GM18861 (cell line): ENCODE results near the gene VPS52.
A peak's percentile ranks its signal among the peaks of the same experiment; 100 is the strongest.

Experiments used
- ATAC-seq: cut with Tn5 transposase; IDR thresholded peaks from one replicate; pipeline ENCODE4 v1.9.1; 2021; ENCODE audit not compliant: unreplicated experiment

Gene VPS52, protein sequence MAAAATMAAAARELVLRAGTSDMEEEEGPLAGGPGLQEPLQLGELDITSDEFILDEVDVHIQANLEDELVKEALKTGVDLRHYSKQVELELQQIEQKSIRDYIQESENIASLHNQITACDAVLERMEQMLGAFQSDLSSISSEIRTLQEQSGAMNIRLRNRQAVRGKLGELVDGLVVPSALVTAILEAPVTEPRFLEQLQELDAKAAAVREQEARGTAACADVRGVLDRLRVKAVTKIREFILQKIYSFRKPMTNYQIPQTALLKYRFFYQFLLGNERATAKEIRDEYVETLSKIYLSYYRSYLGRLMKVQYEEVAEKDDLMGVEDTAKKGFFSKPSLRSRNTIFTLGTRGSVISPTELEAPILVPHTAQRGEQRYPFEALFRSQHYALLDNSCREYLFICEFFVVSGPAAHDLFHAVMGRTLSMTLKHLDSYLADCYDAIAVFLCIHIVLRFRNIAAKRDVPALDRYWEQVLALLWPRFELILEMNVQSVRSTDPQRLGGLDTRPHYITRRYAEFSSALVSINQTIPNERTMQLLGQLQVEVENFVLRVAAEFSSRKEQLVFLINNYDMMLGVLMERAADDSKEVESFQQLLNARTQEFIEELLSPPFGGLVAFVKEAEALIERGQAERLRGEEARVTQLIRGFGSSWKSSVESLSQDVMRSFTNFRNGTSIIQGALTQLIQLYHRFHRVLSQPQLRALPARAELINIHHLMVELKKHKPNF

DNA sequence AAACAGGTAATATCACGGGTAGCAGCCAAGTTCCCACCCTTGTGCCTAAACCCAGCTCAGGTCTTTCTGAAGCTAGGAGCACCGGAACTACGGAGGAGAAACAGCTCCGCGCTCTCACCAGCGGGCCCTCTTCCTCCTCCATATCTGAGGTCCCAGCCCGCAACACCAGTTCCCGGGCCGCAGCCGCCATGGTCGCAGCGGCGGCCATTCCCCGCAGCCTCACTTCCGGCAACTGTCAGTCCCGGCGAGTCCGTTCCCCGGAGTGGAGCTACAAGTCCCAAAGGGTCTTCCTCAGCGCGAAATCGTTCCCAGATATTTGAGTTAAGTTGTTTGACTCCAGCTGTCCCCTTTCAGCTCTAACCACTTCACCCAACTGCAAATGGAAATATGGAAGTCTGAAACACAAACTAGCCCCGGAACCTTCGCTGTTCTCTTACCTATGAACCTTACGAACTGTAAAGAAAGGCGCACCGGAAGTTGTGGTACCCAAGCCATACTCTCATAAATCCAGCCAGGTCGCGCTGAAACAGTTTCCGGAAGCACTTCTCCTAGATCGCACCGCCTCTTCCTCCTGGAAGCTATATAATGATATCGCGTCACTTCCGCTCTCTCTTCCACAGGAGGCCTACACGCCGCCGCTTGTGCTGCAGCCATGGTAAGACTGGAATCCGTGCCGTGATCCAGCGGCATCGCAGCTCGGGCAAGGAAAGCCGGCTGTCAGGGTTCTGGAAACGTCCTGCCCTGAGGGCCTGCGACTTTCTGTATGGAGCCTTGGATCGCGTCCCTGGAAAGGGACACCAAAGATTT lies at the start of gene VPS52, which contains the start of gene RPS18:
TSS of gene VPS52 (minus strand) at position 409 of the 807 bp plus-strand sequence. CDS start at position 208, 201 bp downstream.
TSS of gene RPS18 (plus strand) at position 608 of the 807 bp plus-strand sequence. CDS start at position 653, 45 bp downstream.
- peak; percentile 72 for ATAC-seq

DNA sequence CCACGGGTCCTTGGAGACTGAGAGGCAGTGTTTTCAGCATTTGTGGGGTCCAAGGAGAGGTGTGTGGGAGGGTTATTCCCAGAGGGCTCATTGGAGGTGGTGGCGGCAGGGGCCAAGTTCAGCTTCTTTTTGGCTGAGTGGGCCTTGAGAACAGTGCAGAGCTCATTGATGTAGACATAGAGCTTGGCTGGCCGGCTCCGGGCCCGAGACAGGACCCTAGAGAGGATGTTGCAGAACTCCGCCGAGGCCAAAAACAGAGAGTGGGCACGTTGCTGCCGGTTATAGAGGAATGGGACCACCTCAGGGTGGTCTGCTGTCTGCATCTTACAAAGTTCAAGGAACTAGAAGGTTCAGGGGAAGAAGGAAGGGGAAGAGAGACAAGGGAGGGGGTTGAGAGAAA lies 49.6 kb upstream of the VPS52 start:
- no peak for ATAC-seq

DNA sequence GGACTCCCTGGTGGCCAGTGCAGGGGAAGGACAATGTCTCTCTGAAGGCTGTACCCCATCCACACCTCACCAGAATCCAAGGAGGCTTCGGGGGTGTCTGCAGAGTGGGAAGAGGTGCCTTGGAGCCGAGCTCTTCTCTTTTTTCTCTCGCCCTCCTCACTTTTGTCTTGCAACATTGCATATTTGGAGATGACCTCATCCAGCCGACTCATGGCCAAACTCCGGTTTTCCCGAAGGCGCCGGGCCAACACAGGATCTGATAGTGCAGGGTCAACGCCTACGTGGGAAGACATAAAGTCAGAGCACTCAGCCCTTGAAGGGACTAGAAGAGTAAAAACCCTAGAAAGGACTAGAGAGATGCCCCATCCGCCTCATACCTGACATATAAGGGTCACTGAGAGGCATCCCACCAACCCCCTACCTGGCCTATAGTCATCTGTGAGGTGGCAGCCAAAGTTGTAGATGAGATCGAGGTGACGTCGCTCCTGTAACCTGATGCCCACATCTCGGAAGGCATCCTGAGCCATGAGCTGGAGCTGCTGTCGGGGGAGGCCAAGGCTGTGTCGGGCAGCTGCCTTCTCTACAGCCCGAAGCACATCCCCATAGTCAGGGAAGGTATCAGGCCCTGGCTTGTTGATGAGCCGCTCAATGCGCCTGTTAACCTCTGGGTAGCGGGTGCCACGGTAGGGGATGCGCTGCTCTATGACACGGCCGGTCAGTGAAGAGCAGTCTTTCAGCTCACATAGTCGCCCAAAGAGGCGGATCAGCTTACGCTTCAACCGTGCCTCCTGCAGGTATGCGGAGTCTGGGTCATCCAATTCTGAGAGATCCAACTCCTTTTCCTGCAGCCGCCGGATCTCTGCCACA lies 48.9 kb upstream of the VPS52 start:
- ATAC-seq: no peak

DNA sequence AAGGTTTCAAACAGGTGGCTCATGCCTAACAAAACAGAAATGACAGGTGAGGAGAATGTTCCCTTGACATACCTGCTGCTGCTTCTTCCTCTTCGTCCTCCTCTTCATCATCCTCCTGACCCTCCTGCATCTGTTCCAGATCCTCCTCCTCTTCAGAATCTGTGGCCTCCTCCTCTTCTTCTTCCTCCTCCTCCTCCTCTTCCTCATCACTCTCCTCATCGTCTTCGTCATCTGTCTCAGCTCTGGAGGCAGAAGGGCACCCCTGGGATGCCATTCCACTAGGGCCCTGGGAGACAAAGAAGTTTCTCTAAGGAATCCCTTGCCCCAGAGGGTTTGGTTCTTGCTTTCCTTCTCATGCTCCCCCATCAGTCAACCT lies 48.3 kb upstream of the VPS52 start:
- ATAC-seq: no peak

DNA sequence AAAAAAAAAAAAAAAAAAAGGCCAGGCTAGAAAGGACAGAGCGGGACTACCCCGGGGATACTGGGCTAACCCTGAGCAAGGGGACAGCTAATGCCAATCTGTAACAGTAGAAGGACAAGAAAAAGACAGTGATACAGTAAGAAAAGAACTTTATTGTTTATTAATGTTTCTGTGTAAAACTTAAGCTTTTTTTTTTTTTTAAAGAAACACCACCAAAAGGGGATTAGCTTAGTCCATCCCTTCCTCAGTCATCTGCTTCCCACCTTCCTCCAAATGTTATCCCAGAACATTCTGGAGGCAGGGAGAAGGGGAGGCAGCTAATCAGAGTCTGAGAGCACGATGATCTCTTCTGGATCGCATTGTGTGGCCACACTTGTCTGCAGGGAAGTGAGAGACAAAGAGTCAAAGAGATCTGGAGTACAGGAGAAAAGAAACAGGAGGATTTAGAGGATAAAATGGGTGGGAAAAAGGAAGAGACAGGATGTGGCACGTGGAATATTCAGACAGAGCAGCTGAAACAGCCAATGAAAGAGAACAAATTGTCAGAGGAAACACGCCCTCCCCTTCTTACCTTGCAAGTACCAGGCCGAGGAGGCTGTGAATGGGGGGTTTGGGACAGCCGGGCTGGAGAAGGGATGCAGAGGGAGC lies 46.9 kb upstream of the VPS52 start:
- ATAC-seq: no peak

DNA sequence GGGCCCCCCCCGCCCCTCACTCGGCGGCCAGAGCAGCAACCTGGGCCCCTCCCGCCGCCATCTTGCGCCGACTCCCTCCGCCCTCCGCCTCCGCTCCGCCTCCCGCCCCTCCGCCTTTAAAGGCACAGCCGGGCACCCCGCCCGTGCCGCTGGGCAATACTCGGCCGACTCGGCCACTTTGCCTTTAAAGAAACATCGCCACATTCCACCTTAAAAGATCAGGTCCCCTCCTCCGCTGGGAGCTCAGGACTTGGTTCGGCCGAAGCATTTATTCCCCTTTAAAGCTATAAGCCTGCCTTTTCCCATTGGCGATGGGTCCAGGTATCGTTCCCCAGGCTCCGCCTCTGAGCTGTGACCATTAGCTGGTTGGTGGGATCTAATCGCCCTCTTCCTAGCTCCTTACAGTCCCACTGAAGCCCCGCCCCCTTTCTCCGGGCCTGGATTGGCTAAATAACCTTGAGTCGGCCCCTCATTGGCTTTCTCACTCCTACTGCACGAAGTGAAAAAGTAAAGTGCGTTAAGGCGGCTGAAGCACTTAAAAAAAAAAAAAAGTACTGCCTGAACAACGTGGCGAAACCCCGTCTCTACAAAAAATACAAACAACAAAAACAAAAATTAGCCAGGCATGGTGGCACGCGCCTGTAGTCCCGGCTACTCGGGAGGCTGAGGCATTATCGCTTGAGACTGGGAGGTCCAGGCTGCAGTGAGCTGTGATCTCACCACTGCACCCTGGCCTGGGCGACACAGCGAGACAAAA lies 46.2 kb upstream of the VPS52 start, which contains the start of gene ZBTB22:
TSS of gene ZBTB22 (minus strand) at position 76 of the 757 bp plus-strand sequence. CDS start 828 bp downstream, outside the sequence.
- ATAC-seq: peak; percentile 37

DNA sequence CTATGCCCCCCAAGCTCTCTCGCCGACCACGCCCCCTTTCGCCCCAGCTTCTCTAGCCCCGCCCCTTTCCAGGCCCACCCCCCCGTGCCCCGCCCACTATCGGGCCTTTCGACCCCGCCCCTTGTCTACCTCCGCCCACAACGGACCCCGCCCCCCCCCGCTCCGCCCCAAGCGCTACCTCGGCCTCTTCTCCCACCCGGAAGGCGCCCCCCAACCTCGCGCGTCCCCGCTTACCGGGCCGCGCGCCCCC lies 45.7 kb upstream of the VPS52 start:
- ATAC-seq: no peak

DNA sequence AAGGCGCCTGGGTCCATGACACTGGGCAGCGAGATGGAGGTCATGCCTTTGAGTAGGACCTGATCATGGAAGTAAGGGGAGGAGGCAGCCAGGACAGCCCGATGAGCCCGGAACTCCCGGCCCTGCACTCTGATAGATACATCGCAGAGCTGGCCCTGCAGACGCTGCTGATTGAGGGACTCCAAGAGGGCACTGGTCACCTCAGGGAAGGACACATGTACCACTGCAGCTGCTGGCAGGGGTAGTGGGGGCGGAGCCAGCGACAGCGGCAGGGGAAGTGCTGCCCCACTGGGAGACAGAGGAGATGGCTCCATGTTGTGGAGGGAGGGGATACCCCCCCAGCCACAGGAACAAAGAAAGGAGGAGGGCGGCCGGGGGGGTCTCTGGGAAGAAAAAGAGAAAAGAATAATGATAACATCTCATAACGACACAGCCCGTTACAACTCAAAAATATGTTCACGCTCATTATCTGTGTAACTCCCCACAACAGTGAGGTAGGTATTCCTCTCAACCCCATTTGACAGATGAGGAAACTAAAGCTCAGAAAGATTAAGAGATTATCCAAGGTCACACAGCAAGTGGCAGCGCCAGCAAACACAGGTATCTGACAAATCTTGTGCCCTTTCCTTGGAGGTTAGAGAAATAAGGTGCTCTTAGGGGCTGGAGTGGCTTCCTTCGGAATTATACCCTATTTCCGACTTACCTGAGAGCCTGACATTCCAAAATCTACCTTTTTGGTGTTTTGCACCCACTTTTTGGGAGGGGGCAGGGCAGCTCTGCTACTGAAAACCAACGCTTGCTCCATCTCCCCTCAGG lies 45.1 kb upstream of the VPS52 start:
- no peak for ATAC-seq

DNA sequence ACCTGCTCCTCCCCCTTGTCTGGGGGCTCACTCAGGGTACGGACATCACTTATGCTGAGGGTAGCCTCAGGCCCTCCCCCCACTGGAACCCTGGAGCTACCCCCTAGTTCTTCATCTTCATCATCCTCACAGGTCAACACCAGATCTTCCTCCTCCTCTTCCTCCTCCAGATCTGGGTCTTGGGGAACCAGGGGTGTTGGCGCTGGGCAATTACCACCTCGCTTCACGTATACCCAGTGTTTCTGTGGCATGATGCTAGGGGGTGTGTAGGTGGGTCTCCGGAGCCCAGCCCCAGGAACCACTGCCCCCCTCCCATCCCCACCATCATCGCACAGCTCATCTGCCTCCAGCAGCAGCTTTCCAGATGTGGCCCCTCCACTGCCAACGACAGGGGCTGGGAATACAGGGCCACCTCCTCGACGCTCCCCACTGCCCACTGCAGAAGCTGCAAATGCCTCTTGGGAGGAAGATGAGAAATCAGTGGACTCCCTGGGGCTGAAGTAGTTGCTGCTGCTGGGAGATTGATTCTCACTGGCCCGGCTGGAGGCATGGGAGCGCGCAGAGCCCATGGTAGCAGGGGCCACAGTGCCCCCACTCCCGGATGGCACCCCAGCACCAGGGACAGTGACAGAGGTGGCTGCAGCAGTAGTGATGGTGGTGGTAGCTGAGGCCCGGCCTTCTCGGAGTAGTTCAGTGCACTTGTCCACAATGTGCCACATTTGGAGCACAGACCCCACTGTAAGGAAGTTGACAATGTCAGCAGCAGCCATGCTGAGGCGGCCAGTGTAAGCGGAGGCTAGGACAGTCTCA lies 44.3 kb upstream of the VPS52 start:
- no peak for ATAC-seq

DNA sequence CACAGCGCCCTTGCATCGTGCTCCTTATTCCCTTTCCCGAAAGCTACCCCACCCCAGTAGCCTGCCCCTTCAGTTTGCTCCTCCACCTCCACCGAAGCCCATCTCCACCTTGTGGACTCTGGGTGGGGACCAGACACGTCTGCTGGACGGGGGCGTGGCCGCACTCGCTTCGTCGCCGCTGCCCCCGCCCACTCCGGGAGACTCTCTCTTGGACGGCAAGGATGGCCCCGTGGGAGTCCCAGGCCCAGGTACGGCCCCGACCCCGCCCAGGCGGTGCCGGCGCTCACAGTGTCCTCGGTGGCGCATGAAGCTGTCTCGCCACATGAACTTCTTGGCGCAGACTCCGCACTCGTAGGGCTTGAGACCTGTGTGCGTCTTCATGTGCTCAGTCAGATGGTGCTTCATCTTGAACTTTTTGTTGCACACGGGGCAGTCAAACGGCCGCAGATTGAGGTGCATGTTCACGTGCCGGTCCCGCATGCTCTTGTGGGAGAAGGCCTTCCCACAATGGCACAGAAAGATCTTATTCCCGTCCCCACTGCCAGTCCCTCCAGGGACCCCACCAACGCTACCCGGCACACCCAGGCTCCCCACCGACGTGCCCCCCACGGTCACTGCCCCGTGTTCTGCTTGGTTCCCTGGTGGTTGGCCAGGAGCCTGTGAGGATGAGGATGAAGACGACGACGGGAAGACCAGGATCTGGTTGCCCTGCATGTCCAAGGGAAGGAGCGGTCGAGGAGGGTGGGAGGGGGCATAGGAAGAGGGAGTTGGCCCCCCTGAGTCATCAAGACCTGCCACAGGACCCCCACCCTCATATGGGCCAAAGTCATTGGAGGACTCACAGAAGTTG lies 43.5 kb upstream of the VPS52 start:
- no peak for ATAC-seq

DNA sequence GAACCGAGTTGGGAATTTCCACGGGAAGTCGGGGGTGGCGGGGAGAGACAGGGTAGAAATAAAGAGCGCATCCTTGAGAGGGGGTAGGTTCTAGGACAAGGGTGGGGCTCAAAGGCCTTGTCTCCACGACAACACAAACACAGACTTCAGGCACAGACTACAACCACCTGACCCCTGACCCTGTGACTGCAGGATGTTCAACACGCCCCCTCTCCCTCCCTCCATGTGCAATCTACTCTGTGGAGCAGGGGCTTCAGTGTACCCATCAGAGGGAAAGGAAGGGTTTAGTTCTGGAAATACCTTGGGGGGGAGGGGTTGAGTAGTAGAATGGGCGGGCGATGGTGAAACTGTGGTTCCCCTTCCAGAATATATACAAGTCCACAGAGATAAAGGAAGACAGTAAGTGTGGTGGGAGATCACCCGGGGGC lies 42.9 kb upstream of the VPS52 start:
- no peak for ATAC-seq

DNA sequence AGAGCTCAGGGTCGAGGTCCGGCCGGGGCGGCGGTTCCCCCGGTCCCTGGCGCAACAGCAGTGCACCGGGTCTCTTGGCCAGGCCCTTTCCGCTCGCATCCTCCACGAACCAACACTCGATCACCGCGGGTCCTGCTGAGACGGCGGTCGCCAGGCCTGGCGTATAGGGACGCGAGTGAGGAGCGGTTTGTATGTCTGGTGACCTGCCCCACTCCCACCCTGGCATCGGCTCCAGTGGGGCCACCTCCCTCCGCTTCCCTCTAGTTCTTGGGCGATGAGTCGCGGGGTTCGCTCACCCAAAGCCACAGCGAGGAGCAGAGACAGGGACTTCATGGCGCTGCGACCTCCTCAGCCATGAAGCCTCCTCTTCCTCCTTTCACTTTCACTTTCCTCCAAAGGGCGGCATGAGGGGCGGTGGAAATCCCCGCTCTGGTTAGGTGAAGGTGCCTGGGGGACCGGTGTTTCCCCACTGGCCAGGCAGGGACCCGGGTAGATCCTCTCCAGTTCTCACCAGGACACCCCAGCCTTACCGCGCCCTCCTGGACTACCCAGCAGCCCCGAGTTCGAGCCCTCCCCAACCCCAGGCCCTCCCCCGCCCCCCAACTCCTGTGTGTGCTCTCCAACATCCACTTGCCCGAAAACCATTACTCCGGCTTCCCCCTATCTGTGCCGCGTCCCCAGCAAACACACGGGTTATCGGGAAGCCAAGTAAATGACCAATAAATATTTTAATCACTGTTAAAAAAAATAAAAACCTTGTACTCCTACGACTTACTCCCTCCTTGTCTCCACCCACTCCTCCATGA lies 42.2 kb upstream of the VPS52 start, which contains the start of gene TAPBP:
TSS of gene TAPBP (minus strand) at position 370 of the 806 bp plus-strand sequence. CDS start at position 333, 37 bp downstream.
- ATAC-seq: peak; percentile 32

DNA sequence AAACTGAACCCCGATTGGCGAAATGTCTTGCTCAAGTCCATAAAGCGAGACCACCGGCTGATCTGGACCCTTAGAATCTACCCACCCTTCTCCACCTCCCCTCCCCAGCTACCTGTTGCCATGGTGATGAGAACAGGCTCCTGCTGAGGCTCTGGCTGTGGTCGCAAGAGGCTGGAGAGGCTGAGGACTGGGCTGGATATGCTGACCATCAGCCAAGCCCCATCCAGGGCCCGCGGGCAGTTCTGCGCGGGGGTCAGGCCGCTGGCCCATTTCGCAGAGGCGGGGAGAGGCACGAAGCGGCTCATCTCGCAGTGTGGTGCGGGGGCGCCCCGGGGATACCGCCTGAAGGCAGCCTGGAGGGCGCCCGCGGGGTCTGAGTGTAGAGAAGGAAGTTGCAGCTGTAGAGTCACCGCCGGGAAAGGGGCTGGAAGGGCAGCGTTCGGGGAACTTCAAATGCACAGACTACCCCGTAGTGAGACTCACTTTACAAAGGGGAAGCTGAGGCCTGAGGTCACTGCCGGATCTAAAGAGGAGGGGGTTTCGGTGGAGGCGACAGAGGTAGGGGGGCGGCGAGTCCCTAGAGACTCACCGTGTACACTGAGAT lies 41.5 kb upstream of the VPS52 start:
- no peak for ATAC-seq

DNA sequence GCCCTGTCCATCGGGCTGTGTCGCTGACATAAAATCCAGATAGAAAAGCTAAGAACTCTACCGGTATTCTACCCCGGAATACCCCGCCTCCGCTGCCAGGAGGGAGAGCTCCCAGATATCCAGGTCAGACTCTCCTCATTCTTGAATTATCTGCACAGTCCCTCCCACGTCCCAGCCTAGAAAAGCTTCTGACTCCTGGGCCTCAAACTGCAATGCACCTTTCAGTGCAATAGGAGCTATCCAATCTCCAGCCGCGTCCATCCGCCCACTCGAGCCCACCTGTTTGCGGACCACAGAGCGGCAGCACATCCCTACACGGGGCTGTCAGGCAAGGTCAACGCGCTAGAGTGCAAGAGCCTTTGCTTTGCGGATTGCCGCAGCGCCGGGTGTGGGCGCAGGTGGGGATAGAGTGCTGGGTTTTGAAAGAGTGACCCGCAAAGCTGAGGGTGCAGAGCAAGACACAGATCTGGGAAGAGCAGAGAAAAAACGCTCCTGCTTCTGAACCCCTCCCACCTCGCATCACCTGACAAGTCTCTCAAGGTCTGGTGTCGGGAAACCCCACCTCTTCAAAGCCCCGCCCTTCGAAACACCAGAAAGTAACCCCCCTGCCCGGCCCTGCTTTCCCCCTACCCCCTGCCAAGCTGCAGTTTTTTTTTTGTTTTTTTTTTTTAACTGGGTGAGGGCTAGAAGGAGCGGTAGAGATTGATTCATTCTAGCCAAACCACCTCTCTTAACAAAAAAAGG lies 40.9 kb upstream of the VPS52 start:
- peak; percentile 30 for ATAC-seq

DNA sequence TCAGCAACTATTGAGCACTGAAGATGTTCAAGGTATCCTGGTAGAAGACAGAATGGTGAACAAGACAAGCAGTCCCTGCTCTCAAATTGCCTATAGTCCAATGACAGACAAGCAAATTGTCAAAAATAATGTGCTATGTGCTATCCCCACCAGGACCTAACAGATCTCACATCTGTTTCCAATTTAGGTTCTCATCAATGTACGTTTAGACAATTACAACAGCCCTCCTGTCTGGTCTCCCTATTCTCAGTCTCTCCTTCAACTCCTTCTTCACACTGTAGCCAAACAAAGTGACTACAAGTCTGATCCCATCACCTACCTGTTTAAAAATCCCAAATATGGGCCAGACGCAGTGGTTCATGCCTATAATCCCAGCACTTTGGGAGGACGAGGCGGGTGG lies 34.7 kb upstream of the VPS52 start:
- no peak for ATAC-seq
